ENCODE results near the gene THSD4. TPM values are rescaled to one million over a fixed set of nuclear protein-coding genes. Genes with fewer than 3 reads are reported as not detected.

Gene THSD4
- total RNA-seq, 1 donor from 2014 or later = 151 TPM

GRCh38 chr15:71698030-71698429 lies 582.8 kb downstream of the THSD4 start:
- no peak for DNase-seq (ENCODE audit: low spot score in 2 of 2)
- Histone ChIP-seq H3K36me3 (no peaks in the 10 kb centered on the region), H3K9me3 (no peaks in the 10 kb centered on the region), H3K27me3 (no peaks in the 10 kb centered on the region), H3K4me1 (no peaks in the 10 kb centered on the region), H3K4me3 (no peak overlapping the region), H3K27ac (no peak overlapping the region)
- intact Hi-C loops (cut with DNase I) = no loop called here
- TF ChIP-seq CTCF (IDR thresholded peaks at IDR 0.05) = no peak

GRCh38 chr15:71698742-71699141 lies 583.5 kb downstream of the THSD4 start:
- intact Hi-C loops (cut with DNase I) = no loop called here
- Histone ChIP-seq H3K4me1 (no peaks in the 10 kb centered on the region), H3K9me3 (no peaks in the 10 kb centered on the region), H3K27me3 (no peaks in the 10 kb centered on the region), H3K4me3 (no peak overlapping the region), H3K36me3 (no peaks in the 10 kb centered on the region), H3K27ac (no peak overlapping the region)
- no peak for DNase-seq (ENCODE audit: low spot score in 2 of 2)
- TF ChIP-seq CTCF (IDR thresholded peaks at IDR 0.05) = no peak

GRCh38 chr15:71699977-71700376 lies 584.7 kb downstream of the THSD4 start:
- Histone ChIP-seq H3K4me3 (no peak overlapping the region), H3K9me3 (no peaks in the 10 kb centered on the region), H3K27me3 (no peaks in the 10 kb centered on the region), H3K27ac (no peak overlapping the region), H3K4me1 (no peaks in the 10 kb centered on the region), H3K36me3 (no peaks in the 10 kb centered on the region)
- intact Hi-C loops (cut with DNase I) = no loop called here
- DNase-seq (ENCODE audit: low spot score in 2 of 2) = no peak
- TF ChIP-seq CTCF (IDR thresholded peaks at IDR 0.05) = no peak

GRCh38 chr15:71701808-71702207 lies 586.5 kb downstream of the THSD4 start:
- Histone ChIP-seq H3K27ac (no peak overlapping the region), H3K27me3 (no peaks in the 10 kb centered on the region), H3K4me3 (no peak overlapping the region), H3K4me1 (peaks cover 0 to 2% of the 10 kb centered on the region in 2 donors), H3K36me3 (no peaks in the 10 kb centered on the region), H3K9me3 (no peaks in the 10 kb centered on the region)
- intact Hi-C loops (cut with DNase I) = no loop called here
- TF ChIP-seq CTCF (IDR thresholded peaks at IDR 0.05) = no peak
- DNase-seq (ENCODE audit: low spot score in 2 of 2) = no peak

GRCh38 chr15:71702496-71702895 lies 587.2 kb downstream of the THSD4 start:
- H3K9me3 ChIP-seq = no peaks in the 10 kb centered on the region
- intact Hi-C loops (cut with DNase I) = no loop called here
- H3K36me3 ChIP-seq = no peaks in the 10 kb centered on the region
- H3K27ac ChIP-seq = no peak overlapping the region
- TF ChIP-seq CTCF (IDR thresholded peaks at IDR 0.05) = no peak
- DNase-seq (ENCODE audit: low spot score in 2 of 2) = no peak
- H3K27me3 ChIP-seq = no peaks in the 10 kb centered on the region
- peaks cover under 1 to 8% of the 10 kb centered on the region in 2 donors for H3K4me1 ChIP-seq
- no peak overlapping the region for H3K4me3 ChIP-seq

GRCh38 chr15:71705151-71705550 lies 589.9 kb downstream of the THSD4 start:
- H3K27ac ChIP-seq = no peak overlapping the region
- intact Hi-C loops (cut with DNase I) = no loop called here
- no peak for TF ChIP-seq CTCF (IDR thresholded peaks at IDR 0.05)
- H3K4me1 ChIP-seq = peaks cover 3 to 30% of the 10 kb centered on the region in 2 donors
- H3K27me3 ChIP-seq = no peaks in the 10 kb centered on the region
- no peak overlapping the region for H3K4me3 ChIP-seq
- no peaks in the 10 kb centered on the region for H3K36me3 ChIP-seq
- DNase-seq (ENCODE audit: low spot score in 2 of 2) = no peak
- no peaks in the 10 kb centered on the region for H3K9me3 ChIP-seq

All from ascending aorta (tissue), 2 donors.